GM12878 (cell line): Measurements from ENCODE around the gene HDAC5. TPM values are rescaled to one million over a fixed set of nuclear protein-coding genes. Genes with fewer than 3 reads are reported as not detected.
A peak's percentile ranks its signal among the peaks of the same experiment; 100 is the strongest.

ENCODE experiments used
- ASH2L ChIP-seq: fragments of 300-600, 200-600 bp; sonication (generic); IDR thresholded peaks from 2 replicates; pipeline ENCODE4 v1.6.1; 2017; ENCODE audit warnings: low read depth, mild to moderate bottlenecking, borderline replicate concordance
- BACH1 ChIP-seq: fragments of 450-650 bp; IDR thresholded peaks from 2 replicates; pipeline ENCODE4 v1.6.1; 2017; ENCODE audit warnings: mild to moderate bottlenecking, borderline replicate concordance
- CTCF ChIP-seq, 3 experiments: IDR thresholded peaks in 2 of 3; conservative IDR thresholded peaks in 1 of 3; 2 replicates each; pipeline ENCODE4 v1.5.1; 2011; ENCODE audit warnings: low read depth in 3 of 3, low read length in 3 of 3, mild to moderate bottlenecking in 3 of 3, control low read depth in 2 of 3, moderate library complexity in 2 of 3, inconsistent platforms in 1 of 3, mixed read lengths in 1 of 3; ENCODE audit not compliant: control insufficient read depth in 2 of 3, insufficient read depth in 1 of 3; ENCODE audit errors: extremely low read depth in 1 of 3
- RB1 ChIP-seq: fragments of 450-650 bp; formaldehyde crosslinking; IDR thresholded peaks from 2 replicates; pipeline ENCODE4 v1.6.1; 2017; ENCODE audit warnings: mild to moderate bottlenecking, borderline replicate concordance
- polyA plus RNA-seq, 11 experiments: library from polyadenylated mRNA; depleted of rRNA in 4 of 11; unstranded in 6 of 11; stranded (reverse) in 5 of 11; fragments of >200 nt; fragmentation: Nextera tagmentation in 4 of 11; fragmentation: Illumina TruSeq in 1 of 11; extraction: Ambion mirVana in 4 of 11; extraction: Trizol in 1 of 11; gene quantifications; 1 replicate in 1 of 11; 2 replicates in 10 of 11; pipeline versions ENCODE4 v1.2.1 to v1.2.3, GENCODE V29; 2011 to 2016; ENCODE audit warnings: inconsistent platforms in 2 of 11, missing spikeins in 2 of 11, low read depth in 1 of 11
- total RNA-seq, 4 experiments: library from RNA; depleted of rRNA in 3 of 4; stranded (reverse); fragments of >200 nt in 3 of 4; fragmentation: Illumina TruSeq in 1 of 4; extraction: Trizol in 1 of 4; gene quantifications; 2 replicates each; pipeline versions ENCODE4 v1.2.1 to v1.2.3, GENCODE V29; 2013 to 2021
- TF ChIP-seq, protein P1 (sequence below): fragments of 450-650 bp; IDR thresholded peaks from 2 replicates; pipeline ENCODE4 v1.6.1; 2014; ENCODE audit warnings: mild to moderate bottlenecking
- TF ChIP-seq, protein P2 (sequence below): fragments of 450-650 bp; conservative IDR thresholded peaks from 2 replicates; pipeline ENCODE4 v1.6.1; 2017; ENCODE audit warnings: mild to moderate bottlenecking, moderate library complexity

Gene HDAC5
- total and polyA plus RNA-seq, 10 of the 15 experiments (the other 5 are each of a cell fraction or from before 2014, with no cell fraction given) = 1.1 to 58.0 (median 27.3) TPM

DNA sequence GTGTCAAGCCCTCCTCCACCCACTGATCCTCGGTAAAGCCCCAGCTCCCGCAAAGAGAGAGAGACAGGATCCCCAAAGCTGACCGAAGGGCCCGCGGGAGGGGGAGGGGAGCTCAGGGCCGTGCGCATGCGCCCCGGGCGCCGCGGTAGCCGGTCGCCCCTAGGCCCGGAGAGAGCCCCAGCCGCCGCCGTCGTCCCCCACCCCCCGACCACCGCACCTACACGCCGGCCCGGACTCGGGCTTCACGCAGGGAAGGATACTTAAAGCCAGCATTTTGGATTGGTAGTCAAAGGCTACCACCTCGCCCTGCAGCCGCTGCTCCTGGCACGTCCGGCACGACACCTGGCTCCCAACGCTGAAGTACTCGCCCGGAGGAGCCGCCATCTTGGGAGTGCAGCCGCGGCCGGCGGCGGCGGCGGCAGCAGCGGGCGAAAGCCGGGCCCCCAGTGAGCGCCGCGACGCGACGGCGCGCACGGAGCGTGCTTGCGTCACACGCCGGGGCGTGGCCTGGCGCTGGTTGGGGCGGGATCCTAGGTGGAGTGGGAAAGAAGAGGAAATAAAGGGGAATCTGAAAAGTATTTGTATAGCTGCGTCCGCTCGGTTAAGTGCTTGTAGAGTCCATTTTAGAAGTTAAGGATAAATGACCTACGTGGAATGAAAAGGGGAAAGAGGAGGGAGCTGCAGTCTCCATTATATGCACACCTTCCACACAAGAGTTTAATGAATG is 57.1 kb downstream of the HDAC5 start, which contains the start of gene LSM12 (continued):
- TF ChIP-seq, protein P1, sequence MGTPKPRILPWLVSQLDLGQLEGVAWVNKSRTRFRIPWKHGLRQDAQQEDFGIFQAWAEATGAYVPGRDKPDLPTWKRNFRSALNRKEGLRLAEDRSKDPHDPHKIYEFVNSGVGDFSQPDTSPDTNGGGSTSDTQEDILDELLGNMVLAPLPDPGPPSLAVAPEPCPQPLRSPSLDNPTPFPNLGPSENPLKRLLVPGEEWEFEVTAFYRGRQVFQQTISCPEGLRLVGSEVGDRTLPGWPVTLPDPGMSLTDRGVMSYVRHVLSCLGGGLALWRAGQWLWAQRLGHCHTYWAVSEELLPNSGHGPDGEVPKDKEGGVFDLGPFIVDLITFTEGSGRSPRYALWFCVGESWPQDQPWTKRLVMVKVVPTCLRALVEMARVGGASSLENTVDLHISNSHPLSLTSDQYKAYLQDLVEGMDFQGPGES = 0 out of 2 replicates have a peak, but pooled peaks have one; percentile 52
- TF ChIP-seq BACH1 (peak; percentile 89), ASH2L (no peak), RB1 (no peak; the same call in none of the 2 replicates), CTCF (IDR thresholded peaks at IDR 0.05 in 2 of 3, conservative IDR thresholded peaks at IDR 0.05 in 1 of 3; ENCODE audit: control insufficient read depth in 2 of 3, extremely low read depth in 1 of 3, insufficient read depth in 1 of 3, low read depth in 3 of 3, low read length in 3 of 3) (no peak)
- TF ChIP-seq, protein P2, sequence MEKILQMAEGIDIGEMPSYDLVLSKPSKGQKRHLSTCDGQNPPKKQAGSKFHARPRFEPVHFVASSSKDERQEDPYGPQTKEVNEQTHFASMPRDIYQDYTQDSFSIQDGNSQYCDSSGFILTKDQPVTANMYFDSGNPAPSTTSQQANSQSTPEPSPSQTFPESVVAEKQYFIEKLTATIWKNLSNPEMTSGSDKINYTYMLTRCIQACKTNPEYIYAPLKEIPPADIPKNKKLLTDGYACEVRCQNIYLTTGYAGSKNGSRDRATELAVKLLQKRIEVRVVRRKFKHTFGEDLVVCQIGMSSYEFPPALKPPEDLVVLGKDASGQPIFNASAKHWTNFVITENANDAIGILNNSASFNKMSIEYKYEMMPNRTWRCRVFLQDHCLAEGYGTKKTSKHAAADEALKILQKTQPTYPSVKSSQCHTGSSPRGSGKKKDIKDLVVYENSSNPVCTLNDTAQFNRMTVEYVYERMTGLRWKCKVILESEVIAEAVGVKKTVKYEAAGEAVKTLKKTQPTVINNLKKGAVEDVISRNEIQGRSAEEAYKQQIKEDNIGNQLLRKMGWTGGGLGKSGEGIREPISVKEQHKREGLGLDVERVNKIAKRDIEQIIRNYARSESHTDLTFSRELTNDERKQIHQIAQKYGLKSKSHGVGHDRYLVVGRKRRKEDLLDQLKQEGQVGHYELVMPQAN = peak; percentile 74; the same call in 1 of the 2 replicates
